H1 (cell line): Measurements from ENCODE around the gene ROBO4. TPM values are rescaled to one million over a fixed set of nuclear protein-coding genes. Genes with fewer than 3 reads are reported as not detected.

ENCODE experiments used
- CTCF ChIA-PET: fragments of 300-600 bp; sonication (Branson Sonifier 250); formaldehyde crosslinking; loops from one replicate; lab custom pipeline; 2021; ENCODE audit not compliant: partially characterized antibody; lab: Charles Lee
- POLR2A ChIA-PET: fragments of 300-600 bp; sonication (Branson Sonifier 250); formaldehyde crosslinking; loops from one replicate; lab custom pipeline; 2021; ENCODE audit warnings: inconsistent platforms; ENCODE audit not compliant: partially characterized antibody; lab: Charles Lee
- DNase-seq, 2 experiments: peaks; one replicate each; pipeline versions ENCODE4 v3.0.0 to v3.0.0-alpha.2; 2010 to 2022; ENCODE audit warnings: low spot score in 2 of 2, low read depth in 1 of 2, mixed read lengths in 1 of 2
- FAIRE-seq: peaks from 2 replicates; lab custom pipeline; 2011; peaks lifted over from hg19 to GRCh38; lab: Jason Lieb, UNC
- H2AFZ ChIP-seq: 2 replicates; pipeline ENCODE4 v1.8.1; 2012; ENCODE audit warnings: low read length, inconsistent platforms
- H2AK5ac ChIP-seq: 2 replicates; pipeline ENCODE4 v1.6.1; 2013; ENCODE audit warnings: low read depth, low read length
- H2BK120ac ChIP-seq: replicated peaks from 2 replicates; pipeline ENCODE3; 2013; ENCODE audit warnings: low read depth, low read length, inconsistent platforms
- H2BK12ac ChIP-seq: 2 replicates; pipeline ENCODE4 v1.6.1; 2013; ENCODE audit warnings: low read depth, low read length
- H2BK15ac ChIP-seq: 2 replicates; pipeline ENCODE4 v1.6.1; 2013; ENCODE audit warnings: low read length
- H2BK20ac ChIP-seq: 2 replicates; pipeline ENCODE4 v1.6.1; 2013; ENCODE audit warnings: low read length
- H2BK5ac ChIP-seq: 2 replicates; pipeline ENCODE4 v1.6.1; 2013; ENCODE audit warnings: low read depth, low read length
- H3K14ac ChIP-seq: 2 replicates; pipeline ENCODE4 v1.6.1; 2013; ENCODE audit warnings: inconsistent platforms; ENCODE audit not compliant: insufficient read length
- H3K18ac ChIP-seq: 2 replicates; pipeline ENCODE4 v1.6.1; 2013; ENCODE audit warnings: low read length; ENCODE audit errors: extremely low read depth
- H3K23ac ChIP-seq: 2 replicates; pipeline ENCODE4 v1.6.1; 2013; ENCODE audit warnings: inconsistent platforms; ENCODE audit not compliant: insufficient read length
- H3K23me2 ChIP-seq: 2 replicates; pipeline ENCODE4 v1.6.1; 2013; ENCODE audit warnings: low read depth, low read length
- H3K27ac ChIP-seq: 2 replicates; pipeline ENCODE4 v1.6.1; 2011; ENCODE audit warnings: low read depth, low read length, inconsistent platforms
- H3K27me3 ChIP-seq, 4 experiments: replicated peaks in 1 of 4; 1 replicate in 1 of 4; 2 replicates in 3 of 4; pipeline versions ENCODE4 v1.6.1 to v1.8.1; 2011 to 2013; ENCODE audit warnings: low read length in 3 of 4, mild to moderate bottlenecking in 3 of 4, inconsistent platforms in 2 of 4, mixed read lengths in 2 of 4, moderate library complexity in 1 of 4; ENCODE audit not compliant: control insufficient read depth in 3 of 4, insufficient read depth in 3 of 4; ENCODE audit errors: extremely low read depth in 1 of 4
- H3K36me3 ChIP-seq, 4 experiments: 2 replicates each; pipeline versions ENCODE4 v1.6.1 to v1.8.1; 2011 to 2013; ENCODE audit warnings: mild to moderate bottlenecking in 4 of 4, low read length in 3 of 4, moderate library complexity in 2 of 4, control low read depth in 1 of 4, inconsistent platforms in 1 of 4; ENCODE audit not compliant: insufficient read depth in 4 of 4, control insufficient read depth in 2 of 4
- H3K4ac ChIP-seq: replicated peaks from 2 replicates; pipeline ENCODE3; 2013; ENCODE audit warnings: low read length, low read depth, mixed read lengths, inconsistent platforms; ENCODE audit not compliant: insufficient read length
- H3K4me1 ChIP-seq, 4 experiments: replicated peaks in 1 of 4; 1 replicate in 1 of 4; 2 replicates in 3 of 4; pipeline versions ENCODE4 v1.6.1 to v1.8.1; 2011 to 2013; ENCODE audit warnings: low read length in 3 of 4, inconsistent platforms in 2 of 4, mixed read lengths in 1 of 4; ENCODE audit not compliant: insufficient read depth in 4 of 4, control insufficient read depth in 3 of 4
- H3K4me2 ChIP-seq, 2 experiments: 2 replicates each; pipeline versions ENCODE4 v1.6.1 to v1.8.1; 2011 to 2013; ENCODE audit warnings: low read depth in 2 of 2, low read length in 2 of 2, control low read depth in 1 of 2, inconsistent platforms in 1 of 2, mild to moderate bottlenecking in 1 of 2; ENCODE audit not compliant: insufficient read depth in 1 of 2
- H3K4me3 ChIP-seq, 4 experiments: fragments of 200-600, 300-600 bp in 1 of 4; sonication (generic), shearing (Covaris generic), sonication (Bioruptor Twin) in 1 of 4; 2 replicates each; pipeline versions ENCODE4 v1.5.1 to v1.8.1; 2011 to 2016; ENCODE audit warnings: low read length in 4 of 4, low read depth in 3 of 4, control low read depth in 2 of 4, inconsistent platforms in 2 of 4, mild to moderate bottlenecking in 2 of 4, mixed read lengths in 1 of 4, moderate library complexity in 1 of 4; ENCODE audit not compliant: insufficient read depth in 2 of 4; ENCODE audit errors: extremely low read depth in 1 of 4
- H3K56ac ChIP-seq: replicated peaks from 2 replicates; pipeline ENCODE3; 2013; ENCODE audit warnings: low read depth, mild to moderate bottlenecking, mixed read lengths, low read length, inconsistent platforms; ENCODE audit not compliant: insufficient read length
- H3K79me1 ChIP-seq: 2 replicates; pipeline ENCODE4 v1.6.1; 2013; ENCODE audit warnings: low read depth, low read length, control low read depth
- H3K79me2 ChIP-seq, 2 experiments: 2 replicates each; pipeline versions ENCODE4 v1.6.1 to v1.8.1; 2012 to 2013; ENCODE audit warnings: low read length in 2 of 2, mild to moderate bottlenecking in 2 of 2, inconsistent platforms in 1 of 2; ENCODE audit not compliant: insufficient read depth in 2 of 2, control insufficient read depth in 1 of 2
- H3K9ac ChIP-seq, 4 experiments: replicated peaks in 1 of 4; 1 replicate in 1 of 4; 2 replicates in 3 of 4; pipeline versions ENCODE4 v1.6.1 to v1.8.1; 2011 to 2013; ENCODE audit warnings: low read depth in 3 of 4, low read length in 3 of 4, control low read depth in 2 of 4, mild to moderate bottlenecking in 2 of 4, moderate library complexity in 2 of 4, inconsistent platforms in 1 of 4; ENCODE audit errors: extremely low read depth in 1 of 4
- H3K9me3 ChIP-seq, 2 experiments: 2 replicates each; pipeline versions ENCODE4 v1.6.1 to v1.8.1; 2012 to 2013; ENCODE audit warnings: mild to moderate bottlenecking in 2 of 2, moderate library complexity in 2 of 2, control low read depth in 1 of 2, inconsistent platforms in 1 of 2, low read depth in 1 of 2, low read length in 1 of 2, mixed read lengths in 1 of 2; ENCODE audit not compliant: insufficient read depth in 2 of 2
- H4K20me1 ChIP-seq, 2 experiments: replicated peaks in 1 of 2; 2 replicates each; pipeline versions ENCODE3 to v1.8.1; 2011 to 2013; ENCODE audit warnings: inconsistent platforms in 2 of 2, low read length in 2 of 2, mild to moderate bottlenecking in 1 of 2; ENCODE audit not compliant: insufficient read depth in 2 of 2, control insufficient read depth in 1 of 2
- H4K5ac ChIP-seq: 2 replicates; pipeline ENCODE4 v1.6.1; 2013; ENCODE audit warnings: low read length, low read depth, mixed read lengths, inconsistent platforms; ENCODE audit not compliant: insufficient read length
- H4K8ac ChIP-seq: 2 replicates; pipeline ENCODE4 v1.8.0; 2013; ENCODE audit warnings: mild to moderate bottlenecking, moderate library complexity, low read length, inconsistent platforms; ENCODE audit not compliant: insufficient read depth; ENCODE audit errors: extremely low read depth
- H4K91ac ChIP-seq: replicated peaks from 2 replicates; pipeline ENCODE3; 2013; ENCODE audit warnings: low read length, mixed read lengths, inconsistent platforms; ENCODE audit not compliant: insufficient read length
- CHD2 ChIP-seq: IDR thresholded peaks from 2 replicates; pipeline ENCODE4 v1.6.1; 2012; ENCODE audit warnings: low read length, improper control_type of control experiment
- MAFK ChIP-seq: IDR thresholded peaks from 2 replicates; pipeline ENCODE4 v1.6.1; 2012; ENCODE audit warnings: low read depth, mild to moderate bottlenecking, improper control_type of control experiment, low read length
- PHF8 ChIP-seq: fragments of 200-600 bp; sonication (generic); conservative IDR thresholded peaks from 2 replicates; pipeline ENCODE4 v1.7.1; 2012; ENCODE audit warnings: low read depth, mild to moderate bottlenecking, inconsistent platforms, low read length, moderate library complexity
- POLR2AphosphoS5 ChIP-seq: IDR thresholded peaks from 2 replicates; pipeline ENCODE4 v1.6.1; 2011; ENCODE audit warnings: low read depth, low read length
- POU5F1 ChIP-seq: IDR thresholded peaks from 2 replicates; pipeline ENCODE4 v1.6.1; 2011; ENCODE audit warnings: low read depth, mild to moderate bottlenecking, low read length, moderate library complexity
- SIX5 ChIP-seq: IDR thresholded peaks from 2 replicates; pipeline ENCODE4 v1.6.1; 2011; ENCODE audit warnings: mild to moderate bottlenecking, low read depth, low read length
- SRF ChIP-seq: IDR thresholded peaks from 2 replicates; pipeline ENCODE4 v1.6.1; 2011; ENCODE audit warnings: mild to moderate bottlenecking, low read depth, low read length, moderate library complexity
- TAF7 ChIP-seq: optimal IDR thresholded peaks from 2 replicates; pipeline ENCODE3; 2011; ENCODE audit warnings: low read depth, mild to moderate bottlenecking, inconsistent platforms, low read length, moderate library complexity, borderline replicate concordance
- WGBS, 2 experiments: shearing (Covaris generic) in 1 of 2; methylation state at CpG; one replicate each; pipeline versions ENCODE4 v1.1.6 to v1.1.7; 2013 to 2015; ENCODE audit warnings: low lambda C conversion rate in 2 of 2, mixed read lengths in 2 of 2, inconsistent platforms in 1 of 2, low coverage in 1 of 2, missing lambda C conversion rate in 1 of 2; ENCODE audit not compliant: insufficient replicate concordance in 2 of 2, insufficient coverage in 1 of 2, insufficient read length in 1 of 2; ENCODE audit errors: extremely low coverage in 1 of 2, missing lambda C conversion rate in 1 of 2; 5-methylcytosine and 5-hydroxymethylcytosine counted together
- polyA plus RNA-seq, 7 experiments: library from polyadenylated mRNA; depleted of rRNA in 3 of 7; stranded (reverse) in 5 of 7; unstranded in 2 of 7; fragments of >200 nt in 5 of 7; fragments of 200-250 nt in 2 of 7; gene quantifications; 1 replicate in 5 of 7; 2 replicates in 1 of 7; 4 replicates in 1 of 7; pipeline versions ENCODE4 v1.2.1 to v1.2.3, GENCODE V29; 2011 to 2013; ENCODE audit warnings: missing spikeins in 2 of 7, mixed read lengths in 2 of 7
- total RNA-seq: library from RNA; stranded (reverse); fragmentation: NEBNext Ultra II Directional; extraction: Animal tissue kit (Norgen Biotek cat#: 25700); gene quantifications from 2 replicates; pipeline ENCODE4 v1.2.1, GENCODE V29; 2021

ROBO4 gene
- total and polyA plus RNA-seq, 2 of the 8 experiments (the other 6 are each of a cell fraction or from before 2014, with no cell fraction given) = 0.03 TPM; not detected in 1

DNA sequence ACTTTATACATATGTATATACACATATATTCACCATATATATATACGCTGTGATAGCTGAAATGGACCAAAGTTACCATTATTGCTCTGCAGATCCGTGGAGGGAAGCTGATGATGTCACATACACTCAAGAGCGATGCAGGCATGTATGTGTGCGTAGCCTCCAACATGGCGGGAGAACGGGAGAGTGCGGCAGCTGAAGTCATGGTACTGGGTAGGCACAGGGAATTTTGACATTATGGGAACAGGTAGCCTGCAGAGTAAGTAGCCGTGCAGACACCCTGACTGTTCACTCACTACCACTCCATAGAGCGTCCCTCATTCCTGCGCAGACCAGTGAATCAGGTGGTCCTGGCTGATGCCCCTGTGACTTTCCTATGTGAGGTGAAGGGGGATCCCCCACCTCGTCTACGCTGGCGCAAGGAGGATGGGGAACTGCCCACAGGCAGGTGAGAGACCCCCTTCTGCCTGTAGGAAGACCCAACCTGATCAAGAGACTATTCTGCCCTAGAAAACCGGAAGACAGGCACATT is 27.7 kb downstream of the ROBO4 start:
- no peak overlapping the region for H3K9ac ChIP-seq
- H3K36me3 ChIP-seq = peaks cover 0 to 4% (median 0%) of the 10 kb centered on the region in 4 experiments; a peak in 1 of 8 replicates
- H2BK5ac ChIP-seq = no peak overlapping the region
- H4K5ac ChIP-seq = no peak overlapping the region
- no peak overlapping the region for H2BK20ac ChIP-seq
- H3K79me1 ChIP-seq = no peaks in the 10 kb centered on the region
- ChIA-PET POLR2A (no interaction called here), CTCF (interaction anchor here (0.9 to 5.6 kb wide), 11 partner anchors 8 to 226 kb away, joined by 3 to 52 read pairs (median 4); no protein-coding TSS in a partner anchor)
- H3K27ac ChIP-seq = no peak overlapping the region
- no peak overlapping the region for H3K4ac ChIP-seq
- WGBS, 2 experiments = 84% methylated on average over 14 of the region's 14 CpGs; no CpG with 5 or more reads in 1 of the 2 experiments
- H3K23ac ChIP-seq = no peak overlapping the region
- FAIRE-seq = no peak
- H4K8ac ChIP-seq = no peak overlapping the region
- no peak overlapping the region for H3K56ac ChIP-seq
- peaks cover 10 to 21% of the 10 kb centered on the region in 2 experiments for H4K20me1 ChIP-seq
- H3K79me2 ChIP-seq = no peaks in the 10 kb centered on the region
- TF ChIP-seq POU5F1 (no peak), POLR2AphosphoS5 (no peak), SIX5 (no peak), PHF8 (no peak), CHD2 (no peak), SRF (no peak), TAF7 (no peak), MAFK (no peak)
- TF ChIP-seq, all 59 proteins: peak for 0
- Histone ChIP-seq H3K23me2 (no peaks in the 10 kb centered on the region; the same call in 1 of the 2 replicates), H3K18ac (no peak overlapping the region), H3K27me3 (peaks cover 66 to 100% (median 93%) of the 10 kb centered on the region in 4 experiments), H3K9me3 (no peaks in the 10 kb centered on the region), H2AFZ (no peak overlapping the region), H3K14ac (no peak overlapping the region), H3K4me1 (peaks cover 0 to 21% (median 13%) of the 10 kb centered on the region in 4 experiments; a peak in 6 of 7 replicates), H2BK15ac (no peak overlapping the region), H2BK12ac (no peak overlapping the region), H4K91ac (no peak overlapping the region), H2BK120ac (no peak overlapping the region), H3K4me3 (no peak overlapping the region), H3K4me2 (no peak overlapping the region; a peak in 1 of 4 replicates), H2AK5ac (no peak overlapping the region)
- DNase-seq = no peak
